ENCODE data around the gene HHAT. TPM values are rescaled to one million over a fixed set of nuclear protein-coding genes. Genes with fewer than 3 reads are reported as not detected.
A peak's percentile ranks its signal among the peaks of the same experiment; 100 is the strongest.

HHAT gene
- total RNA-seq, 3 donors from 2014 or later = 3.8 to 31.6 (median 15.1) TPM

- no peak for DNase-seq (ENCODE audit: low spot score in 2 of 2)
- no peaks in the 10 kb centered on the region for H3K4me1 ChIP-seq
- H3K4me3 ChIP-seq = no peak overlapping the region
- H3K9me3 ChIP-seq = no peaks in the 10 kb centered on the region
- H3K27ac ChIP-seq = no peak overlapping the region
- H3K36me3 ChIP-seq = no peaks in the 10 kb centered on the region
- intact Hi-C loops (cut with DNase I; ENCODE audit: low total_unique reads) = no loop called here
- H3K27me3 ChIP-seq = no peaks in the 10 kb centered on the region
- TF ChIP-seq CTCF (IDR thresholded peaks at IDR 0.05) (no peak), POLR2AphosphoS5 (IDR thresholded peaks at IDR 0.05) (no peak), POLR2A (IDR thresholded peaks at IDR 0.05) (no peak)
These were observed 13.2 kb upstream of the HHAT start for GRCh38 chr1:210315529-210315928.

DNA sequence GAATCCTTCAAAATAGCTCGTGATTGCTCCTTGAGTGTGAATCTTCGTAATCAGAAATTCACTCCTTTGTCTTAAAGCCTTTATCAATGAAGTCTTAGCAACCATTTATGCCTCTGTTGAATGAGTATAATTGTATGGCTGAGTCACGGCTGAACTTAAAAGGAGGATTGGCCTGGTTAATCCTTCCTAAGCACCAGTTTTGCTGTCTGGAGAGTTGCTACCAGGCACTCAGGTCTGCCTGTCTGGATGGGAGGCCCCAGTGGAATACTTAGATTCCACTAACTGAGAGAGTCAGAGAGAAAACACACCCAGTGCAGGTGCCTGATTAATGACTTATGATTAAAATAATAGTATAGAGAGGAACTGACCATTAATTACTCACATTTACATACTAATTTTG is 7.6 kb upstream of the HHAT start:
- no peak overlapping the region for H3K4me3 ChIP-seq
- TF ChIP-seq CTCF (IDR thresholded peaks at IDR 0.05) (no peak), POLR2AphosphoS5 (IDR thresholded peaks at IDR 0.05) (no peak), POLR2A (IDR thresholded peaks at IDR 0.05) (no peak)
- no peaks in the 10 kb centered on the region for H3K36me3 ChIP-seq
- H3K27me3 ChIP-seq = no peaks in the 10 kb centered on the region
- H3K4me1 ChIP-seq = no peaks in the 10 kb centered on the region
- intact Hi-C loops (cut with DNase I; ENCODE audit: low total_unique reads) = no loop called here
- H3K9me3 ChIP-seq = no peaks in the 10 kb centered on the region
- DNase-seq (ENCODE audit: low spot score in 2 of 2) = no peak
- peak overlapping the region; percentile 53 to 79 for H3K27ac ChIP-seq

- Histone ChIP-seq H3K9me3 (no peaks in the 10 kb centered on the region), H3K4me3 (no peak overlapping the region), H3K36me3 (no peaks in the 10 kb centered on the region), H3K27me3 (no peaks in the 10 kb centered on the region), H3K27ac (peak overlapping the region; percentile 53 to 79), H3K4me1 (no peaks in the 10 kb centered on the region)
- peak in 1 of 2 donors; percentile 82 for DNase-seq (ENCODE audit: low spot score in 2 of 2)
- intact Hi-C loops (cut with DNase I; ENCODE audit: low total_unique reads) = no loop called here
- TF ChIP-seq POLR2A (IDR thresholded peaks at IDR 0.05) = no peak
- no peak for TF ChIP-seq POLR2AphosphoS5 (IDR thresholded peaks at IDR 0.05)
These were observed 7.2 kb upstream of the HHAT start for GRCh38 chr1:210321552-210321951.

- intact Hi-C loops (cut with DNase I; ENCODE audit: low total_unique reads) = no loop called here
- no peak for DNase-seq (ENCODE audit: low spot score in 2 of 2)
These were observed 4.7 kb upstream of the HHAT start for GRCh38 chr1:210323957-210324356.

GRCh38 chr1:210325026-210325670 is 3.6 kb upstream of the HHAT start:
- Histone ChIP-seq H3K9me3 (no peaks in the 10 kb centered on the region), H3K36me3 (no peaks in the 10 kb centered on the region), H3K4me1 (no peaks in the 10 kb centered on the region), H3K27me3 (no peaks in the 10 kb centered on the region), H3K4me3 (no peak overlapping the region), H3K27ac (no peak overlapping the region)
- intact Hi-C loops (cut with DNase I; ENCODE audit: low total_unique reads) = no loop called here
- no peak for DNase-seq (ENCODE audit: low spot score in 2 of 2)
- no peak for TF ChIP-seq POLR2AphosphoS5 (IDR thresholded peaks at IDR 0.05)
- no peak for TF ChIP-seq POLR2A (IDR thresholded peaks at IDR 0.05)
- no peak for TF ChIP-seq CTCF (IDR thresholded peaks at IDR 0.05)

More at GRCh38 chr1:210323957-210324356, 4.7 kb upstream of the HHAT start:
- H3K27ac ChIP-seq = no peak overlapping the region
- no peak for TF ChIP-seq POLR2AphosphoS5 (IDR thresholded peaks at IDR 0.05)
- no peak for TF ChIP-seq POLR2A (IDR thresholded peaks at IDR 0.05)
- no peak for TF ChIP-seq CTCF (IDR thresholded peaks at IDR 0.05)
- no peak overlapping the region for H3K4me3 ChIP-seq
- no peaks in the 10 kb centered on the region for H3K36me3 ChIP-seq
- no peaks in the 10 kb centered on the region for H3K4me1 ChIP-seq
- no peaks in the 10 kb centered on the region for H3K27me3 ChIP-seq
- H3K9me3 ChIP-seq = no peaks in the 10 kb centered on the region

Measured in breast epithelium (tissue), 4 donors.